SK-N-SH (cell line): Measurements from ENCODE around the gene VWF. TPM values are rescaled to one million over a fixed set of nuclear protein-coding genes. Genes with fewer than 3 reads are reported as not detected.
A peak's percentile ranks its signal among the peaks of the same experiment; 100 is the strongest.

Experiments used
- CTCF ChIA-PET: fragments of 300-600, 350-600 bp; formaldehyde crosslinking; extraction: SDS; loops from one replicate; lab custom pipeline; 2021; lab: Yijun Ruan, JAX
- POLR2A ChIA-PET: fragments of 350-600 bp; sonication (Branson Sonifier 250); formaldehyde crosslinking; extraction: SDS; loops from one replicate; lab custom pipeline; 2020; ENCODE audit warnings: antibody characterized with exemption, inconsistent platforms; lab: Yijun Ruan, JAX
- DNase-seq: peaks from one replicate; pipeline ENCODE4 v3.0.0; 2012
- H2AFZ ChIP-seq: fragments of 200-600 bp; sonication (generic); 2 replicates; pipeline ENCODE4 v1.8.1; 2016; ENCODE audit warnings: antibody characterized with exemption, mild to moderate bottlenecking, low read depth
- H3F3A ChIP-seq: fragments of 200-600 bp; sonication (generic); replicated peaks from 2 replicates; pipeline ENCODE3; 2016; ENCODE audit warnings: antibody characterized with exemption, mild to moderate bottlenecking; ENCODE audit not compliant: insufficient read depth
- H3K27ac ChIP-seq, 2 experiments: fragments of 200-500 bp in 1 of 2; fragments of 200-600 bp in 1 of 2; sonication (Bioruptor generic) in 1 of 2; sonication (generic), shearing (Covaris generic) in 1 of 2; 2 replicates each; pipeline versions ENCODE4 v1.5.1 to v1.6.1; 2014 to 2016; ENCODE audit warnings: low read depth in 2 of 2, inconsistent platforms in 1 of 2, low read length in 1 of 2, mild to moderate bottlenecking in 1 of 2, mixed read lengths in 1 of 2
- H3K27me3 ChIP-seq: fragments of 200-600 bp; sonication (generic), shearing (Covaris generic); 2 replicates; pipeline ENCODE4 v1.6.1; 2016; ENCODE audit warnings: mixed run types; ENCODE audit not compliant: insufficient read depth
- H3K36me3 ChIP-seq, 2 experiments: fragments of 200-500 bp in 1 of 2; fragments of 200-600 bp in 1 of 2; sonication (Bioruptor generic) in 1 of 2; sonication (generic) in 1 of 2; replicated peaks in 1 of 2; 2 replicates each; pipeline versions ENCODE3 to v1.5.1; 2014 to 2016; ENCODE audit warnings: low read length in 1 of 2, mild to moderate bottlenecking in 1 of 2; ENCODE audit not compliant: insufficient read depth in 2 of 2, control insufficient read depth in 1 of 2
- H3K4me1 ChIP-seq, 2 experiments: fragments of 200-500 bp in 1 of 2; fragments of 200-600 bp in 1 of 2; sonication (Bioruptor generic) in 1 of 2; sonication (generic), shearing (Covaris generic) in 1 of 2; 2 replicates each; pipeline versions ENCODE4 v1.5.1 to v1.6.1; 2014 to 2016; ENCODE audit warnings: low read depth in 1 of 2, low read length in 1 of 2, mixed run types in 1 of 2; ENCODE audit not compliant: insufficient read depth in 2 of 2, control insufficient read depth in 1 of 2
- H3K4me2 ChIP-seq: fragments of 200-600 bp; sonication (generic), shearing (Covaris generic); 2 replicates; pipeline ENCODE4 v1.6.1; 2017; ENCODE audit warnings: mixed run types
- H3K4me3 ChIP-seq, 2 experiments: fragments of 200-500 bp in 1 of 2; fragments of 200-600 bp in 1 of 2; sonication (Bioruptor generic) in 1 of 2; sonication (generic), shearing (Covaris generic) in 1 of 2; 2 replicates each; pipeline versions ENCODE4 v1.5.1 to v1.8.1; 2014 to 2016; ENCODE audit warnings: low read depth in 2 of 2, inconsistent platforms in 1 of 2, low read length in 1 of 2, mild to moderate bottlenecking in 1 of 2, mixed read lengths in 1 of 2, moderate library complexity in 1 of 2
- H3K79me2 ChIP-seq: fragments of 200-600 bp; sonication (generic); 2 replicates; pipeline ENCODE4 v1.8.1; 2017; ENCODE audit warnings: mild to moderate bottlenecking; ENCODE audit not compliant: insufficient read depth
- H3K9ac ChIP-seq: fragments of 200-600 bp; sonication (generic); 2 replicates; pipeline ENCODE4 v1.6.1; 2017; ENCODE audit warnings: mixed run types
- H3K9me2 ChIP-seq: fragments of 200-600 bp; sonication (generic); 2 replicates; pipeline ENCODE4 v1.6.1; 2017; ENCODE audit warnings: mixed run types
- H3K9me3 ChIP-seq: fragments of 200-600 bp; sonication (generic); 2 replicates; pipeline ENCODE4 v1.6.1; 2017; ENCODE audit warnings: mixed run types, mild to moderate bottlenecking, moderate library complexity
- H4K20me1 ChIP-seq: fragments of 200-600 bp; sonication (generic); 2 replicates; pipeline ENCODE4 v1.6.1; 2017; ENCODE audit warnings: mild to moderate bottlenecking, mixed run types; ENCODE audit not compliant: insufficient read depth
- CHD2 ChIP-seq: fragments of 150-350 bp; IDR thresholded peaks from 2 replicates; pipeline ENCODE4 v1.6.1; 2018; ENCODE audit warnings: low read length; ENCODE audit not compliant: partially characterized antibody
- ELF1 ChIP-seq: IDR thresholded peaks from 2 replicates; pipeline ENCODE4 v1.4.0; 2012
- EZH2phosphoT487 ChIP-seq: fragments of 200-600 bp; sonication (generic); IDR thresholded peaks from 2 replicates; pipeline ENCODE4 v1.6.1; 2017; ENCODE audit warnings: low read depth, mixed run types, mild to moderate bottlenecking, antibody characterized with exemption, moderate library complexity, borderline replicate concordance
- JUND ChIP-seq: IDR thresholded peaks from 2 replicates; pipeline ENCODE4 v1.4.0; 2012
- NRF1 ChIP-seq: IDR thresholded peaks from 2 replicates; pipeline ENCODE4 v1.6.1; 2012; ENCODE audit warnings: low read depth, mild to moderate bottlenecking, low read length
- RAD21 ChIP-seq: IDR thresholded peaks from 2 replicates; pipeline ENCODE4 v1.6.1; 2012; ENCODE audit warnings: mild to moderate bottlenecking, low read length
- RFX5 ChIP-seq: IDR thresholded peaks from 2 replicates; pipeline ENCODE4 v1.6.1; 2012; ENCODE audit warnings: mild to moderate bottlenecking, improper control_type of control experiment, low read length
- RXRA ChIP-seq: IDR thresholded peaks from 2 replicates; pipeline ENCODE4 v1.4.0; 2012; ENCODE audit warnings: low read depth, mild to moderate bottlenecking, borderline replicate concordance
- WGBS: methylation state at CpG from one replicate; pipeline ENCODE4 v1.1.6; 2017; ENCODE audit warnings: low lambda C conversion rate; 5-methylcytosine and 5-hydroxymethylcytosine counted together
- polyA plus RNA-seq, 3 experiments: library from polyadenylated mRNA; depleted of rRNA; stranded (reverse); fragments of >200 nt; gene quantifications; 2 replicates each; pipeline ENCODE4 v1.2.3, GENCODE V29; 2012
- TF ChIP-seq, protein P1 (sequence below): IDR thresholded peaks from 2 replicates; pipeline ENCODE4 v1.4.0; 2012; ENCODE audit warnings: low read depth, borderline replicate concordance
- TF ChIP-seq, protein P2 (sequence below): fragments of 150-350 bp; IDR thresholded peaks from 2 replicates; pipeline ENCODE4 v1.6.1; 2016; ENCODE audit warnings: mild to moderate bottlenecking, low read depth, low read length
- TF ChIP-seq, protein P3 (sequence below): IDR thresholded peaks from 2 replicates; pipeline ENCODE4 v1.4.0; 2012; ENCODE audit warnings: low read depth
- TF ChIP-seq, protein P4 (sequence below): fragments of 150-350 bp; IDR thresholded peaks from 2 replicates; pipeline ENCODE4 v1.6.1; 2017; ENCODE audit warnings: antibody characterized with exemption, low read length, low read depth, borderline replicate concordance
- TF ChIP-seq, protein P5 (sequence below): IDR thresholded peaks from 2 replicates; pipeline ENCODE4 v1.6.1; 2012; ENCODE audit warnings: mild to moderate bottlenecking, low read depth, low read length, moderate library complexity

VWF gene
- polyA plus RNA-seq, 1 of the 3 experiments (the other 2 are of a cell fraction), result 0.12 TPM

DNA sequence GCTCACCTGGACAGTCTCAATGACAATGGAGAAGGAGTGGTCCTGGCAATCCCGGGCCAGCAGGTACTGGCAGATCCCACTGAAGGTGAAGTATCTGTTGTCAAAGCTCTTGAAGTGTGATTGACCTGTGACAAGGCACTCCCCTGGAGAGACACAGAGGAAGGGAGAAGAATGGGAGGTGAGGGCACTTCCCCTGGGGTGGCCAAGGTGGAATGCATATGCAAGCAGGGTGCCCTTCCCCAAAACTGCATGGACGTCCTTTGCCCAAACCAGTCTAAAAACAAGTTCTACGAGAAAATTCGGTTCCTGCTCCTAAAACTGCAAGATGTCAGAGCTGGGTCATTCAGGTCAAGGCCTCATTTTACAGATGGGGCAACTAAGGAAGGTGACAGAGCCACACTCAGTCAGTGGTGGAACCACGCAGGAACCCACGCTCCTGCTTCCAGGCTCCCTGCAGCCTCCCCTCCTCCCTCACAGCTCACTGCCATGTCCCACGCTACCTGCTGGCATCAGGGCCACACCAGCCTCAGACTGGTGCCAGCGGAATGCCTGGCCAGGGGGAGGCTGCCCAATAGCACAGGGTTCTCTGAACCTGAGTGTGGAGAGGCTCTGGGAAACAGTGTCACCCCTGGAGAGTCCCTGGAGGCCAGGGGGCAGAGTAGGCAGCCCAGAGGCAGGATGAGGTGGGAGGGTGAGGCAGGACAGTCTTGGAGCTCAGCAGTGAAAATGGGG lies 59.2 kb downstream of the VWF start:
- Histone ChIP-seq H3K79me2 (no peaks in the 10 kb centered on the region), H3K27ac (peak overlapping the region in 1 of 2 experiments; percentile 31; a peak in 1 of 4 replicates), H3K9ac (no peak overlapping the region), H3K4me2 (no peak overlapping the region), H3K4me1 (peaks cover 5 to 49% of the 10 kb centered on the region in 2 experiments; a peak in 2 of 4 replicates), H3K9me3 (no peaks in the 10 kb centered on the region), H3F3A (peaks cover 8% of the 10 kb centered on the region), H3K36me3 (no peaks in the 10 kb centered on the region), H3K9me2 (no peaks in the 10 kb centered on the region), H3K27me3 (no peaks in the 10 kb centered on the region), H4K20me1 (no peaks in the 10 kb centered on the region), H3K4me3 (no peak overlapping the region), H2AFZ (no peak overlapping the region)
- TF ChIP-seq RFX5, result no peak
- TF ChIP-seq CHD2, result no peak
- TF ChIP-seq NRF1, result no peak
- TF ChIP-seq, protein P1, sequence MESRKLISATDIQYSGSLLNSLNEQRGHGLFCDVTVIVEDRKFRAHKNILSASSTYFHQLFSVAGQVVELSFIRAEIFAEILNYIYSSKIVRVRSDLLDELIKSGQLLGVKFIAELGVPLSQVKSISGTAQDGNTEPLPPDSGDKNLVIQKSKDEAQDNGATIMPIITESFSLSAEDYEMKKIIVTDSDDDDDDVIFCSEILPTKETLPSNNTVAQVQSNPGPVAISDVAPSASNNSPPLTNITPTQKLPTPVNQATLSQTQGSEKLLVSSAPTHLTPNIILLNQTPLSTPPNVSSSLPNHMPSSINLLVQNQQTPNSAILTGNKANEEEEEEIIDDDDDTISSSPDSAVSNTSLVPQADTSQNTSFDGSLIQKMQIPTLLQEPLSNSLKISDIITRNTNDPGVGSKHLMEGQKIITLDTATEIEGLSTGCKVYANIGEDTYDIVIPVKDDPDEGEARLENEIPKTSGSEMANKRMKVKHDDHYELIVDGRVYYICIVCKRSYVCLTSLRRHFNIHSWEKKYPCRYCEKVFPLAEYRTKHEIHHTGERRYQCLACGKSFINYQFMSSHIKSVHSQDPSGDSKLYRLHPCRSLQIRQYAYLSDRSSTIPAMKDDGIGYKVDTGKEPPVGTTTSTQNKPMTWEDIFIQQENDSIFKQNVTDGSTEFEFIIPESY, result no peak
- no peak for TF ChIP-seq EZH2phosphoT487
- TF ChIP-seq, protein P2, sequence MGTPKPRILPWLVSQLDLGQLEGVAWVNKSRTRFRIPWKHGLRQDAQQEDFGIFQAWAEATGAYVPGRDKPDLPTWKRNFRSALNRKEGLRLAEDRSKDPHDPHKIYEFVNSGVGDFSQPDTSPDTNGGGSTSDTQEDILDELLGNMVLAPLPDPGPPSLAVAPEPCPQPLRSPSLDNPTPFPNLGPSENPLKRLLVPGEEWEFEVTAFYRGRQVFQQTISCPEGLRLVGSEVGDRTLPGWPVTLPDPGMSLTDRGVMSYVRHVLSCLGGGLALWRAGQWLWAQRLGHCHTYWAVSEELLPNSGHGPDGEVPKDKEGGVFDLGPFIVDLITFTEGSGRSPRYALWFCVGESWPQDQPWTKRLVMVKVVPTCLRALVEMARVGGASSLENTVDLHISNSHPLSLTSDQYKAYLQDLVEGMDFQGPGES, result no peak
- TF ChIP-seq RXRA, result no peak
- no peak for TF ChIP-seq ELF1
- TF ChIP-seq RAD21, result no peak
- TF ChIP-seq, protein P3, sequence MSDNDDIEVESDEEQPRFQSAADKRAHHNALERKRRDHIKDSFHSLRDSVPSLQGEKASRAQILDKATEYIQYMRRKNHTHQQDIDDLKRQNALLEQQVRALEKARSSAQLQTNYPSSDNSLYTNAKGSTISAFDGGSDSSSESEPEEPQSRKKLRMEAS, result no peak
- TF ChIP-seq JUND, result no peak
- TF ChIP-seq, protein P4, sequence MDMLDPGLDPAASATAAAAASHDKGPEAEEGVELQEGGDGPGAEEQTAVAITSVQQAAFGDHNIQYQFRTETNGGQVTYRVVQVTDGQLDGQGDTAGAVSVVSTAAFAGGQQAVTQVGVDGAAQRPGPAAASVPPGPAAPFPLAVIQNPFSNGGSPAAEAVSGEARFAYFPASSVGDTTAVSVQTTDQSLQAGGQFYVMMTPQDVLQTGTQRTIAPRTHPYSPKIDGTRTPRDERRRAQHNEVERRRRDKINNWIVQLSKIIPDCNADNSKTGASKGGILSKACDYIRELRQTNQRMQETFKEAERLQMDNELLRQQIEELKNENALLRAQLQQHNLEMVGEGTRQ, result no peak
- TF ChIP-seq, protein P5, sequence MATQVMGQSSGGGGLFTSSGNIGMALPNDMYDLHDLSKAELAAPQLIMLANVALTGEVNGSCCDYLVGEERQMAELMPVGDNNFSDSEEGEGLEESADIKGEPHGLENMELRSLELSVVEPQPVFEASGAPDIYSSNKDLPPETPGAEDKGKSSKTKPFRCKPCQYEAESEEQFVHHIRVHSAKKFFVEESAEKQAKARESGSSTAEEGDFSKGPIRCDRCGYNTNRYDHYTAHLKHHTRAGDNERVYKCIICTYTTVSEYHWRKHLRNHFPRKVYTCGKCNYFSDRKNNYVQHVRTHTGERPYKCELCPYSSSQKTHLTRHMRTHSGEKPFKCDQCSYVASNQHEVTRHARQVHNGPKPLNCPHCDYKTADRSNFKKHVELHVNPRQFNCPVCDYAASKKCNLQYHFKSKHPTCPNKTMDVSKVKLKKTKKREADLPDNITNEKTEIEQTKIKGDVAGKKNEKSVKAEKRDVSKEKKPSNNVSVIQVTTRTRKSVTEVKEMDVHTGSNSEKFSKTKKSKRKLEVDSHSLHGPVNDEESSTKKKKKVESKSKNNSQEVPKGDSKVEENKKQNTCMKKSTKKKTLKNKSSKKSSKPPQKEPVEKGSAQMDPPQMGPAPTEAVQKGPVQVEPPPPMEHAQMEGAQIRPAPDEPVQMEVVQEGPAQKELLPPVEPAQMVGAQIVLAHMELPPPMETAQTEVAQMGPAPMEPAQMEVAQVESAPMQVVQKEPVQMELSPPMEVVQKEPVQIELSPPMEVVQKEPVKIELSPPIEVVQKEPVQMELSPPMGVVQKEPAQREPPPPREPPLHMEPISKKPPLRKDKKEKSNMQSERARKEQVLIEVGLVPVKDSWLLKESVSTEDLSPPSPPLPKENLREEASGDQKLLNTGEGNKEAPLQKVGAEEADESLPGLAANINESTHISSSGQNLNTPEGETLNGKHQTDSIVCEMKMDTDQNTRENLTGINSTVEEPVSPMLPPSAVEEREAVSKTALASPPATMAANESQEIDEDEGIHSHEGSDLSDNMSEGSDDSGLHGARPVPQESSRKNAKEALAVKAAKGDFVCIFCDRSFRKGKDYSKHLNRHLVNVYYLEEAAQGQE, result no peak
- CTCF ChIA-PET, result interaction anchor here (0.7 to 12.4 kb wide), 10 partner anchors 8 to 220 kb away, joined by 3 to 121 read pairs (median 6); no protein-coding TSS in a partner anchor
- POLR2A ChIA-PET, result interaction anchor here (1.7 kb wide), 1 partner anchor 89 kb away, joined by 5 read pairs; no protein-coding TSS in a partner anchor
- DNase-seq, result no peak
- 87% methylated on average over 7 of the region's 8 CpGs for WGBS
